Muscle of leg (tissue), 11 donors: ENCODE data around the gene SLC66A1. TPM values are rescaled to one million over a fixed set of nuclear protein-coding genes. Genes with fewer than 3 reads are reported as not detected.

Experiments
- DNase-seq: peaks from one replicate; pipeline ENCODE4 v3.0.0; 2013
- H3K27ac ChIP-seq: one replicate; pipeline ENCODE4 v1.5.1; 2013; ENCODE audit warnings: mild to moderate bottlenecking, low read length, control low read depth
- H3K27me3 ChIP-seq: one replicate; pipeline ENCODE4 v1.6.1; 2013; ENCODE audit warnings: low read length; ENCODE audit not compliant: control insufficient read depth, insufficient read depth
- H3K36me3 ChIP-seq: one replicate; pipeline ENCODE4 v1.6.1; 2013; ENCODE audit warnings: low read length; ENCODE audit not compliant: control insufficient read depth, insufficient read depth
- H3K4me1 ChIP-seq: one replicate; pipeline ENCODE4 v1.6.1; 2013; ENCODE audit warnings: low read length; ENCODE audit not compliant: control insufficient read depth, insufficient read depth
- H3K4me3 ChIP-seq: one replicate; pipeline ENCODE4 v1.5.1; 2013; ENCODE audit warnings: low read length, control low read depth
- H3K9me3 ChIP-seq: replicated peaks from 2 replicates; pipeline ENCODE4 v1.6.1; 2013; ENCODE audit warnings: low read depth, low read length; ENCODE audit not compliant: control insufficient read depth
- WGBS: methylation state at CpG from one replicate; pipeline ENCODE4 v1.1.5; 2013; ENCODE audit warnings: missing lambda C conversion rate; ENCODE audit not compliant: insufficient coverage; 5-methylcytosine and 5-hydroxymethylcytosine counted together
- polyA plus RNA-seq, 8 donors: library from polyadenylated mRNA; unstranded; fragments of 120-200 nt; gene quantifications; one replicate each; pipeline versions ENCODE4 v1.2.1 to v1.2.3, GENCODE V29; 2013; ENCODE audit warnings: inconsistent platforms in 1 of 8, low replicate concordance in 1 of 8; ENCODE audit not compliant: insufficient read length in 8 of 8, insufficient read depth in 1 of 8
- total RNA-seq: library from RNA; stranded (reverse); fragments of 120-200 nt; gene quantifications from one replicate; pipeline ENCODE4 v1.2.4, GENCODE V29; 2013

The SLC66A1 gene
- total and polyA plus RNA-seq, 9 donors = 8.9 to 12.9 (median 9.7) TPM

DNA sequence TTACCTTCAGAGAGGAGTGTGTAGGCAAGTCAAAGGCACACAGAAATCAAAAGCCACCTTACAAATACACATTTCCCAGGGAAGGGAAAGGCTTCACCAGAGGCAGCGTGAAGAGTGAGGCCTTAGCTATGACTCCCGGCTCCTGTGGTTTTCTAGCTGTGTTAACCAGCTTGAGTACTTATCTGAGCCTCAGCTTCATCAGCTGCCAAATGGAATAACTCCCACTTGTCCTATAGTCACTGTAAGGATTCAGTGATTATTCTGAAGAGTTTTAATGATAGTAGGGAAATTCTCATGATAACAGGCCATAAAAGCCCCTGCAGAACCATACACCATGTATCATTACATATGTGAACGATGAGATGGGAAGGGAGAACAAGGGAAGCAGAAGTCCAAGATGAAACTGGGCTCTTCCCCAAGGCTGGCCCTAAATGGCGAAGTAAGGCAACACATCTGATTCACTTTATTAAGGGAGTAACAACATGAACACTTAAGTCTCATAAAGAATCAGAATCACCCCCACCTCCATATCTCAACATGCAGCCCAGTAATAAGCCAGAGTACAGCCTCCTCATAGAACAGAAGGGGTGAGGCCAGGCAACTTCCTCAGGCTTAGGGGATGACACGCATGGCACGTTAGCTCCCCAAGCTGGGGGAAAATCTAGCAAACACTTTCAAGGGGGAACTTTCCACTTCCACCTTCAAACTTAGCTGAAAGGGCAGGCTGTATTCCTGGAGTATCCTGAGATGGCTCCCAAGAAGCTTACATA is 63.7 kb downstream of the SLC66A1 start:
- Histone ChIP-seq H3K27ac (no peak overlapping the region), H3K36me3 (peaks cover 85% of the 10 kb centered on the region), H3K27me3 (no peaks in the 10 kb centered on the region), H3K4me1 (peaks cover 26% of the 10 kb centered on the region), H3K9me3 (peaks cover 4% of the 10 kb centered on the region), H3K4me3 (no peak overlapping the region)
- 82% methylated on average over 2 of the region's 6 CpGs for WGBS
- DNase-seq = no peak

DNA sequence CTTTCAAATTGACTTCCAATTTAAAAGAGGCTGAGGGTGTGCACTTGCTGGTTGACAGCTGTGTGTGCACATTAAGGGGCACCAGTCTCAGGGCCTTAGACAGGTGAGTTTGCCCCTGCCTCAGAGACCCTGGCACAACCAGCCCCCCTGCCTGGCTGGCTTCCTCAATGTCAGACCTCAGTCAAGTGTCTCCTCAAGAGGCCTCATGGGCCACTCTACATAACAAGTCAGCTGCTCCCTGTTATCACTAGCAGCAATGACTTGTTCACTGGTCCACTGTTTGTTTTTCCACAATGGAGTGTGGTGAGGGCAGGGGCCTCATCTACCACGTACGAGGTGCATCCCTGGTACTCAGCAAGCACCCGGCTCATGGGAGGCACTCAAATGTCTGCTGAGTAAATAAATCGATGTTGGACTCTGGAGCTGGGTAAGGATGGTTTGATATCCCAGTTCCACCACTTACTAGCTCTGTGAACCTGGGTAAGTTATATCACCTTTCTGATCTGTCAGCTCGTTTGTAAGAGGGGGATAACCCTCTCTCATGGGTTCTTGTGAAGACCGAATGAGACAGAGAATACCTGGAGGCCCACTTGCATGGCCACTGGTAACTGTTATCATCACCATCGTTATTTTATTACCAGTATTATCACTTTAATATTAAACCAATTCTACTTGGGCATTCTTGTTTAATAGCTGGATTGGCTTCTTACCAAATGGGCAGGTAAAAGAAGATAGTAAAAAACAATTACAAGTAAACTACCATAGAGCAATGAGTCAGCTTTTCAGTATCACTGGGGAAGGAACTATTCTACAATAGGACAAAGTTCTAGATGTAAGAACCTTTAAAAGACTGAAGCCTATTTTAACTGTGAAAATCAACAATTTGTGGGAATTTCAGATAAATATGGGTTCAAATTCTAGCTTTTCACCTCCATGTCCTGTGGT is 64.6 kb downstream of the SLC66A1 start:
- Histone ChIP-seq H3K4me3 (no peak overlapping the region), H3K27ac (no peak overlapping the region), H3K36me3 (peaks cover 84% of the 10 kb centered on the region), H3K9me3 (peaks cover 4% of the 10 kb centered on the region), H3K4me1 (peaks cover 20% of the 10 kb centered on the region), H3K27me3 (no peaks in the 10 kb centered on the region)
- DNase-seq = no peak
- WGBS = 100% methylated on average over 2 of the region's 7 CpGs

DNA sequence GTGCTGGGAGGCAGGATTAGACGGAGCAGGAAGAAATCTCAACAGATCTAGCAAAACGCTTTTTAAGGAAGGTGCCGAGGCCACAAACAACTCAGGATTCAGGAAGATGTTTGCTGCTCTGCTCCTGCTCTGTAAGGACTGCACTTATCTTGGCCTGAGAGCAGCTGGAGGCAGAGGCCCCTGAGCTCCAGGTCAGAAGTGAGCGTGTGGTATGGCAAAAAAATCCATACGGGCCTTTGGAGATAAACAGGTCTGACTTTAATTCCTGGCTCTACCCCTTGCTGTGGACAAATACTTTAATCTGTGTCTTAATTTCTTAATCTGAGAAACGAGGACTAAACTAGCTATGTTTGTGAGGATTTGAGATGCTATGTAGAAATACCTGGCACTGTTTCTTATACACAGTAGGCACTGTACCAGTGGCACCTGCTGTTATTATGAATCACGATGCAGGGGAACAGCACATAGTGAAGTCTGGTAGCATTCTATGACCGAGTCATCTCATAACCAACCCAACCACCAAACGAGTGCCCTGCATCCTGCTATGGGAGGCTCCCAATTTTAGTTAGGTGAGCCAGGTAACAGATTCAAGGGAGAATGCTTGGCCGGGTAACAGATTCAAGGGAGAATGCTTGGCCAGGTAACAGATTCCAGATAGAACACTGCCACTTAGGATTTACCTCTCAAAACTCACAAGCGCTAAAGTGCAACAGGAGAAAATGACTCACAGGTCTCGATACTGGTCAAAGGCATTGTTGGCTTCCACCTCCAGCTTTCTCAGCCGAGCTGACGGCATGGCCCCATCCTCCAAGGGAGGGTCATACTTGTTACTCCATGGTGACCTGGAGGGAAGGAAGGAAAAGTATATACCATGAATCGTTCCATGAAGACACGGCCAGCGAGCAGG is 65.9 kb downstream of the SLC66A1 start:
- Histone ChIP-seq H3K27ac (no peak overlapping the region), H3K4me3 (no peak overlapping the region), H3K36me3 (peaks cover 83% of the 10 kb centered on the region), H3K27me3 (no peaks in the 10 kb centered on the region), H3K4me1 (peaks cover 13% of the 10 kb centered on the region), H3K9me3 (peaks cover 4% of the 10 kb centered on the region)
- WGBS = 93% methylated on average over 9 of the region's 17 CpGs
- no peak for DNase-seq

Other genes with a start within 250 kb of the SLC66A1 start
- gene UBR4, start 102.1 kb upstream of the SLC66A1 start, total RNA-seq = 59.2 TPM
- 10 to 100 TPM; 61.1 to 94.1 (median 76.6) TPM for gene UBR4, start 102.1 kb upstream of the SLC66A1 start, polyA plus RNA-seq
- gene EMC1, start 60.8 kb upstream of the SLC66A1 start, total RNA-seq = 30.6 TPM
- 10 to 100 TPM; 29.0 to 43.3 (median 36.0) TPM for gene EMC1, start 60.8 kb upstream of the SLC66A1 start, polyA plus RNA-seq
- 27.8 TPM for gene MRTO4, start 60.5 kb upstream of the SLC66A1 start, total RNA-seq
- gene MRTO4, start 60.5 kb upstream of the SLC66A1 start, polyA plus RNA-seq = 10 to 100 TPM; 26.8 to 30.1 (median 28.3) TPM
- 1.3 TPM for gene AKR7A3, start 23.6 kb upstream of the SLC66A1 start, total RNA-seq
- 1 to 10 TPM in 2 of 8 donors, under 1 TPM in 6; 0.42 to 1.4 (median 0.84) TPM for gene AKR7A3, start 23.6 kb upstream of the SLC66A1 start, polyA plus RNA-seq
- 42.8 TPM for gene AKR7A2, start 182 bp upstream of the SLC66A1 start, total RNA-seq
- 10 to 100 TPM; 41.6 to 56.5 (median 46.8) TPM for gene AKR7A2, start 182 bp upstream of the SLC66A1 start, polyA plus RNA-seq
- 85.8 TPM for gene CAPZB, start 173.2 kb downstream of the SLC66A1 start, total RNA-seq
- gene CAPZB, start 173.2 kb downstream of the SLC66A1 start, polyA plus RNA-seq = 100 to 1,000 TPM; 247 to 296 (median 271) TPM